ENCODE data around the gene SMOC1.

- TF ChIP-seq YY1 (IDR thresholded peaks at IDR 0.05; ENCODE audit: insufficient read depth, insufficient read length) (no peak), ZNF274 (IDR thresholded peaks at IDR 0.05; ENCODE audit: low read depth, low read length) (no peak)
Measured at GRCh38 chr14:69900603-69901002, 21.4 kb downstream of the SMOC1 start.
